ENCODE results near the gene CKAP2L.

CKAP2L gene

DNA sequence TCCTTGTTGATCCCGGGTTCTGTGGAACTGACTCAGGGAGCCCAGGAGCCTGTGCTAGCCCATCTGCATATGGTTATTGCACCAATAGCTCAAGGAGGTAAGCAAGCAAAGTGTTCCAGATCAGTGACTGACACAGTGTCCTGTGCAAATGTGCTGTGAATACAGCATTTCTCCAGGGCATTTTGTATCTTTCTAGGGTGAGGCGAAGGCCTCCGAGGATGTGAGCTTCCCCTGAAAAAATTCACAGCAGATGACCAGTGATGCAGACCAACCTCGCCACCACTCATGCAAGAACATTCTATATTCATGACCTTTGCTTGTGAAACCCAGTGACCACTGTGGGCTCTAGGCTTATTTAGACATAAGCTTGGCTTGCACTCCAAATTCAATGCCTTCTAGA is 58.8 kb downstream of the CKAP2L start:
- peak; percentile 11 for DNase-seq

DNA sequence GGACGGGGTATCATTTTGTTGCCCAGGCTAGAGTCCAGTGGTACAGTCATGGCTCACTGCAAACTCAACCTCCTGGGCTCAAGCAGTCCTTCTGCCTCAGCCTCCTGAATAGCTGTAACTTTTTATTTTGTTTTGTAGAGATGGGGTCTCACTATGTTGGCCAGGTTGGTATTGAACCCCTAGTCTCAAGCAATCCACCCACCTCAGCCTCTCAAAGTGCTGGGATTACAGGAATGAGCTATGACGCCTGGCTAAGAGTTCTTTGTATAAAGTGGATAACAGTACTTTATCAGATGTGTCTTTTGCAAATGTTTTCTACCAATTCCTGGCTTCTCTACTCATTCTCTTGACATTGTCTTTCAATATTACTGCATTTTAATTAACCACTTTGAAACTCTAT is 60.7 kb downstream of the CKAP2L start:
- DNase-seq: no peak

DNA sequence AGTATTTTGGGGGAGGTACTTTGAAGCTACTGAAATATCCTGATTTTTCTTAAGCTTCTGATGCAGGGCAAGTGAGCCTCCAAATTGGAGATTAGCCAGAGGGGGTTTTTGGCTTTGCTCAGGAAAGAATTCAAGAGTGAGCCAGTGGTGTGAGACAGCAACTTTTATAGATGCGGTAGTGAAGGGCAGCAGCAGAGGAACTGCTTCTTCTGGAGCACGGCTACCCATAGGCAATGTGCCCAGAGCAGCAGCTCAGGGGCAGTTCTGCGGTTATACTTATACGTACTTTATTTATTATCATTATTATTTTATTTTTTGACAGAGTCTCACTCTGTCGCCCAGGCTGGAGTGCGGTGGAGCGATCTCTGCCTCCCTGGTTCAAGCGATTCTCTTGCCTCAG is 63.4 kb downstream of the CKAP2L start:
- peak; percentile 3 for DNase-seq

DNA sequence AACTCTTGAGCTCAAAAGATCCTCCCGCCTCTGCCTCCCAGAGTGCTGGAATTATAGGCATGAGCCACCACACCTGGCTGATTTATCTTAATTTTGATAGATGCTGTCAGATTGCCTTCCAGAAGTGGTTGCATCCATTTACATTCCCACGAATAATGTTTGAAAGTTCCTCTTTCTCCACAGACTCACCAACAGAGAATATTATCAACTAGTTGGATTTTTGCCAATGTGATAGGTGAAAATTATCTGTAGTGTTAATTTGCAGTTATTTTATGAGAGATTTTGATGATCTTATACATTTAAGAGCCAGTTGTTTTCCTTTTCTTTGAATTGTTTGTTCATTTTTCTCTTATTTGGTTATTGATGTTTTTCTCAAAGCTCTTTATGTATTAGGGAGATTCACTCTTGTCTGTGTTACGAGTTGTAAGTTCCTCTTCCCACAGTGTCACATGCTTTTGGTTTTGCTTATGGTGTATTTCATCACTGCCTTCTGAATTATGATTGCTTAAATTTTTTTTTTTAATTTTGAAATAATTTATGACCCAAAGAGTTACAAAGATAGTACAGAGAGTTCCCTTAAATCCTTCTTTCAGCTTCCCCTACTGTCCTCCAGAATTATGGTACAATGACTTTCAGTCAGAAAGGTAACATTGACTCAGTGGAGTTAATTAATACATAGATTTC is 64.3 kb downstream of the CKAP2L start:
- no peak for DNase-seq

DNA sequence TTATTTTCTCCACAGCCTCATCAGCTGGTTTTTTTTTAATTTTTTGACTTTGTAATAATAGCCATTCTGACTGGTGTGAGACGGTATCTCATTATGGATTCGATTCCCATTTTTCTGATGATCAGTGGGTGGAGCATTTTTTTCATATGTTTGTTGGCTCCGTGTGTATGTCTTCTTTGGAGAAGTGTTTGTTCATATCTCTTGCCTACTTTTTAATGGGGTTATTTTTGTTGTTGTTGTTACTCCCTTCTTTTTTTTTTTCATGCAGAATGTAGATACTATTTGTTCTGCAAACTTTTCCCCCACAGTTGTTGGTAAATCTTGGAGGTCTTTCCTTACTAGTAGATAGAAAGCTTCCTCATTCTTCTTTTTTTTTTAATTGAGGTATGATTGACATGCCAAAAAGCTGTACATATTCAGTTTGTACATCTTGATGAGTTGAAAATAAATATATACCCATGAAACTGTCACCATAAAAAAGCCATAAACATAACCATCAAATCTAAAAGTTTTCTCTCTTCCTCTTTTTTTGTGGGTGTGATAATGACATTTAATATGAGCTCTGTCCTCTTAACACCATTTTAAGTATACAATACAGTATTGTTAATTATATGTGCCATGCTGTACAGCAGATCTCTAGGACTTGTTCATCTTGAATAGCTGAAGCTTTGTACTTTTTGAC is 65.4 kb downstream of the CKAP2L start:
- DNase-seq: no peak

DNA sequence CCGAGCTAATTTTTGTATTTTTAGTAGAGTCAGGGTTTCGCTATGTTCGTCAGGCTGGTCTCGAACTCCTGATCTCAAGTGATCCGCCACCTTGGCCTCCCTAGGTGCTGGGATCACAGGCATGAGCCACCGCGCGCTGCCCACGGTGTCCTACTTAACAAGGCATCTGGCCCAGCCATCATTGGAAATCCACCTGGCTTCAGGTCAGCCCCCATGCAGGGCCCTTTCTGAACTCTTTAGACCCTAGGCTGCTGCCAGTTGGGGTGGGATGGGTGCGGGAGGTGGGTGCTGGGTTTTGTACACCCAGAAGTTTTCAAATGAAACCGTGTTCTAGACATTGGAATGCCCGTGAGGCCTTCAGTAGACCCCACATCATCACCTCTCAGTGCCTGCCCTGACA is 70.2 kb downstream of the CKAP2L start:
- DNase-seq: no peak

DNA sequence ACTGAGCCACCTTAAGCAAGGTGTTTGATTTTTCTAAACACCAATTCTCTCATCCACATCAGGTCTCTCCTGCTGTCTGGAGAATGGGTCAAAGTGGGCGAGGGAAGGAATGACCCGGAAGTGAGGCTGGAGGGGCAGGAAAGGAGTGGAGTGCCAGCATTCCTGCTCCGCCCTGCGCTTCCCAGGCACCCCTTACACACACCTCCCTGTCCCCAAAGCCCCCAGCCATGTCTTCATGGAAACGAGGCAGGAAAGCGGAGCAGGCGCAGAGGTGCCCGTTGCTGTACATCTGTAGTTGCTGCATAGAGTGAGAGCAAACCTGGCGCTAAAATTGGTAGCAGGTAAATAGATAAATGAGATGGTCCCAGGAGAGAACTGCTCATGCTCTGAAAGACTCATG is 70.8 kb downstream of the CKAP2L start:
- no peak for DNase-seq

DNA sequence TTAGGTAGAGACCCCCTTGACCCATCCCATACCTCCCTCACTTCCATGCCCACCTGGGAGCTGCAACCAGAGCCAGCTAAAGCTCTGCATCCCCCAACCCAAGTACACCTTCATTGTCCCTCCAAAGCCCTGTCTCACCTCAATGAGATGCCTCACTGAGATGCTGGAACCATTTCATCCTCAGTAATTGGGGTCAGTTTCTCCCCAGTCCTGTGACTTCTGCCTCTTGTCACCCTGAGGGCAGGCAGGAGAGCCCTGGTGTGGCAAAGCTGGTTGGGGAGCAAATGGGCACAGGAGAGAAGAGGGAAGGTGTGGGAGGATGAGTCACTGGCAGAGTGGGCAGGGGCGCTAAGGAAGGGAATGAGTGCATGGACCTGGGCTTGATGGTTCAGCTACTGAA is 71.5 kb downstream of the CKAP2L start:
- no peak for DNase-seq

DNA sequence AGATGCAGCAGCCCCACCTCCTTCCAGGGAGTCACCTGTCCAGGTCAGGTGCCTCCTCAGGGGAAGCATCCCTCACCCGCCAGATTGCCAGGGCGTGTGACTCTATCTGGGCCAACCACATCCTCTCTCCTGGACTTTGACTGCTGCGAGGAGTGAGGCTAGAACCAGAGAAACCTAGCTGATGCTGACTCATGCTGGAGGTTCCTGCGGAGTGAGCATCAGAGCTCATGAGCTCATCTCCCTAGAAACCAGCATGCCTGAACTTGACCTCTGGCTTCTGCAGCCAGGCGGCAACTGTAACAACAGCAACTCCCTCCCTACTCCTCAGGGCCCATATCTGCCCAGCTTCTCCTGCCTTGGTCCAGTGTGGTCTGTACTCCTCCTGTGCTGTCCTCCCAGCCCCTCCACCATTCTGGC is 71.9 kb downstream of the CKAP2L start:
- DNase-seq: peak; percentile 45

DNA sequence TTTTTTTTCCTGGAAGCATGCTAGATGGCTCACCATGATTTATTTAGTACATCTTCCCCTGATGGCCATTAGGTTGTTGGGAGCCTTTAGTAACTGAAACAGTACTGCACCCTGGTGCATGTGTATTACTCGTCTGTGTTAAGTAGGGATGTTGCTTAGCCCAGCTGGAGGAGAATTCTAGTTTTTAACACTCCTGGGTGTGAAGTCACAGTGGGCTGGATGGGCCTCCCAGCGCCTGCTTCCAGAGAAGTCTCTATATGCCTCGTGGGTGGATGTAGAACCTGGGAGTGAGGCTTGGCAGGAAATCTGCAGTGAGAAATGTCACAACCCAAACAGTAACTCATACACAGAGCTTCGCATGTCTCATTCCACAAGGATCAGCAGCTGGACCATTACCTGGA is 72.5 kb downstream of the CKAP2L start:
- no peak for DNase-seq

DNA sequence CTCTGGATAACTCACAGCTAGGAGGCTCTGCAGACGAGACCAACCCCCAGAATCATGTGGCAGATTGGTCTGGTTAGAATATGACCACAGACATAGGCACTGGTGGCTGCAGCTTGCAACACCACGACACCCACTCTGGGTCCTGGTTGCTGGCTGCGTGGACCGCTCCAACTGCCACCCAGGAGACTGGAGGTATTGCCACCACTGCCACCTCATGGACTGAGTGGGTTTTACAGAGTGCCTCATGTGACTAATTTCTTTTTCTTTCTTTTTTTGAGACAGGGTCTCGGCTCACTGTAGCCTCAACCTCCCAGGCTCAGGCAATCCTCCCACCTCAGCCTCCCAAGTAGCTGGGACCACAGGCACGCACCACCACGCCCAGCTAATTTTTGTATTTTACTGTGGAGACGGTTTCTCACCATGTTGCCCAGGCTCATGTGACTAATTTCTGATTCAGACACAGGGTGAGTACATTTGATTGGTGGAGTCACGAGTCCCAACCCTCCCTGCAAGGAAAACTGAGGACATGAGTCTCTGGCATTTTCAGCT is 73.5 kb downstream of the CKAP2L start:
- DNase-seq: peak; percentile 58

DNA sequence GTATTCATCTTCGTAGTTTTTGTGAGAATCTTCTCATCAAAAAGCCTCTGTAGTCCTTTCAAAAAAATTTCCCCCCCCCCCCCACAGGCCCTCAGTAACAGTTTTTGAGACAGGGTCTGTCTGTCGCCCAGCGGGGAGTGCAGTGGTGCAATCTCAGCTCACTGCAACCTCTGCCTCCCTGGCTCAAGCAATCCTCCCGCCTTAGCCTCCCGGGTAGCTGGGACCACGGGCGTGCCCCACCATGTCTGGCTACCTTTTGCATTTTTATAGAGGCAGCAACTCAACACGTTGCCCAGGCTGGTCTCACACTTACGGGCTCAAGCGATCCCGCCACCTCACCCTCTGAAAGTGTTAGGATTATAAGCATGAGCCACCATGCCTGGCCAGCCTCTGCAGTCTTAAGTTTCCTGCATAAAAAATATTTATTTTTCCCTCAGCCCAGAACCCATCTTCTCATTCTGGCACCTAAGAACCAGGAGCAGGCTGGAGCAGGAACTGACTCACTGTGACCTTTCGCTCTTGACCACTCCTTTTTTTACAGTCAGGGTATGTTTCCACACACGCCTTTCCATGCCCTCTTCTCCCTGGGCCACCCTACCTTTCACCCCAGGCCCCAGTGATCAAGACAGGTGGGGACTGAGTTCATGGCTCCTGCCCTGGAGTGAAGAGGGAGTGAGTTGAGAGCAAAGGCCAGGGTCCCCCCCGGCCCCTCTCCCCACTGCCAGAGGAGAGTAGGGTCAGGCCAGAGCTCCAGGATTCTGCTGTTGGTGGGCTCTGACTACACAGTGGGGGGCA is 76.1 kb downstream of the CKAP2L start:
- DNase-seq: no peak

DNA sequence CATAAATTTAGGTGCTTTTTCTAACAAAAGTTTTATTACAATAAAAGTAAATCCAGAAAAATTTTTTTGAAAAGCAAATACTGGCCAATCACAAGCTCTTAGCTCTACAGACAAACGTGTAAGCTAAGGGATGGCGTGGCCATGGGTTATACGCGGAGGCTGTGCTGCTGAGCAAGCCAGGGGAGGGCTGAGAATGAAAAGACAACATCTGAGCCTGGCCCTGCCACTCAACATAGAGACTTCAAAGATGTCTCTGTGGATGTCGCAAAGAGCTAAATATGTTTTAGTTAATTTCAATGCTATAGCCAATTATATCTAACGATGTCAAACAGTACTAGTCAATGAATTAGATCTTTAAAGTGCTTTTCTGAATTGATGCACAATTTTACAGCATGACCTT is 76.9 kb downstream of the CKAP2L start:
- no peak for DNase-seq
